ENCODE measurements around the gene SEC31B.

The SEC31B gene

GRCh38 chr10:100498059-100498458 is 21.6 kb downstream of the SEC31B start:
- no peak for DNase-seq

GRCh38 chr10:100496567-100496966 is 23.1 kb downstream of the SEC31B start:
- DNase-seq = no peak

- DNase-seq = no peak
Observed at GRCh38 chr10:100490531-100490930, 29.1 kb downstream of the SEC31B start.

- DNase-seq = no peak
Observed at GRCh38 chr10:100489396-100489795, 30.3 kb downstream of the SEC31B start.

GRCh38 chr10:100487529-100487928 is 32.1 kb downstream of the SEC31B start:
- DNase-seq = no peak

- DNase-seq = no peak
Observed at GRCh38 chr10:100485801-100486495, 33.7 kb downstream of the SEC31B start.

GRCh38 chr10:100485366-100485765 is 34.3 kb downstream of the SEC31B start:
- DNase-seq = no peak

GRCh38 chr10:100483876-100484666 is 35.6 kb downstream of the SEC31B start:
- DNase-seq = no peak

- DNase-seq = no peak
Observed at GRCh38 chr10:100482834-100483185, 36.9 kb downstream of the SEC31B start.

GRCh38 chr10:100482181-100482833 is 37.4 kb downstream of the SEC31B start:
- DNase-seq = peak; percentile 50

GRCh38 chr10:100481462-100482081 is 38.1 kb downstream of the SEC31B start:
- DNase-seq = peak; percentile 86

- no peak for DNase-seq
Observed at GRCh38 chr10:100480002-100480401, 39.7 kb downstream of the SEC31B start.

- DNase-seq = no peak
Observed at GRCh38 chr10:100479037-100479436, 40.6 kb downstream of the SEC31B start.

- DNase-seq = no peak
Observed at GRCh38 chr10:100477970-100478369, 41.7 kb downstream of the SEC31B start.

GRCh38 chr10:100470367-100470766 is 49.3 kb downstream of the SEC31B start:
- no peak for DNase-seq

- no peak for DNase-seq
Observed at GRCh38 chr10:100469756-100470155, 49.9 kb downstream of the SEC31B start.

- no peak for DNase-seq
Observed at GRCh38 chr10:100468978-100469377, 50.7 kb downstream of the SEC31B start.

- DNase-seq = no peak
Observed at GRCh38 chr10:100468322-100468721, 51.3 kb downstream of the SEC31B start.

GRCh38 chr10:100462709-100463108 is 57.0 kb downstream of the SEC31B start, which contains the start of gene WNT8B:
TSS of gene WNT8B (plus strand) at chr10:100463009. CDS start at chr10:100463169, 160 bp downstream.
- DNase-seq = no peak

GRCh38 chr10:100448951-100449350 is 70.7 kb downstream of the SEC31B start:
- no peak for DNase-seq

- DNase-seq = no peak
Observed at GRCh38 chr10:100447663-100448062, 72.0 kb downstream of the SEC31B start.

- DNase-seq = no peak
Observed at GRCh38 chr10:100446130-100446761, 73.4 kb downstream of the SEC31B start.

- DNase-seq = no peak
Observed at GRCh38 chr10:100442548-100442947, 77.1 kb downstream of the SEC31B start.

Measured in effector CD4-positive, alpha-beta T cell (primary cell).